Lower leg skin (tissue), 3 donors: ENCODE data around the gene RBM33.

Source experiments
- CTCF ChIP-seq, 3 donors: fragments of 450-650 bp; IDR thresholded peaks; one replicate each; pipeline ENCODE4 v1.5.1; 2016; ENCODE audit warnings: antibody characterized with exemption in 3 of 3, mild to moderate bottlenecking in 3 of 3, moderate library complexity in 2 of 3
- POLR2A ChIP-seq, 2 donors: fragments of 450-650 bp; IDR thresholded peaks; one replicate each; pipeline ENCODE4 v1.6.1; 2016 to 2017; ENCODE audit warnings: antibody characterized with exemption in 2 of 2, mild to moderate bottlenecking in 1 of 2, moderate library complexity in 1 of 2

- TF ChIP-seq CTCF (IDR thresholded peaks at IDR 0.05), result no peak
- TF ChIP-seq POLR2A (IDR thresholded peaks at IDR 0.05), result no peak
These were observed 80.0 kb downstream of the RBM33 start for GRCh38 chr7:155724327-155725005.
